ENCODE measurements around the gene HYAL2.
"Not testable (repeated sequence)": the region's sequence is repeated elsewhere in the genome, so short reads cannot be mapped to it uniquely, and the experiment has no call there.

The HYAL2 gene

DNA sequence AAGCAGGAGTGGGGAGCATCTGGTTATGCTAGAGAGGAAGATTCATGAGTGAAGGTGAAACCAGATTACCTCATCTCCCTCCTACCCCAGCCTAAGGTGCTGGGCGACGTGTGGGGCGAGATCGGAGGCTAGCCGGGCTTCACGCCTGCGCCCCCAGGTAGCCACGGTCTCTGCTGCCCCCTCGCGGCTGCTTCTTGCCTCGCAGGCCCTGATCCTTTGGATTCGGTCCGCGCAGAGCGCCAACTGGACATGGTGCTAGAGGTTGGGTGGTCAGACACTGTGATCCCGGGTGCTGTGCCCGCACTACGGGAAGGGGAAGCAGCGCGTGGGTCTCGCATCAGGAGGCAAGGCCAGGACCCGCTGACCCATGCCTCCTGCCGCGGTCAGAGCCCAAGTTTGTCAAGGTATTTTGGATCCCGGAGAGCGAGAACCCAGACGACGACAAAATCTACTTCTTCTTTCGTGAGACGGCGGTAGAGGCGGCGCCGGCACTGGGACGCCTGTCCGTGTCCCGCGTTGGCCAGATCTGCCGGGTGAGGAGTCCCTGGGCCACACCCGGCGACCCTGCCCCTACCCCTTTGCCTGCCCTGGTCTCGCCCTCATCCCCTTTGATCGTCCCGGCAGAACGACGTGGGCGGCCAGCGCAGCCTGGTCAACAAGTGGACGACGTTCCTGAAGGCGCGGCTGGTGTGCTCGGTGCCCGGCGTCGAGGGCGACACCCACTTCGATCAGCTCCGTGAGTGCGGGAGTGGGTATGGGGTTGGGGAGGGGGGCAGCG is 49.4 kb downstream of the HYAL2 start:
- peak; percentile 98 for TF ChIP-seq CTCF (IDR thresholded peaks at IDR 0.05; ENCODE audit: extremely low read depth, insufficient read depth, missing control alignments)
- in situ Hi-C loops (cut with MboI; ENCODE audit: low pct_unique_long_range_greater_than_20kb, low sequenced_read_pairs, unreplicated experiment) = loop anchor here (10.0 kb wide), 1 partner anchor 48 kb away; no protein-coding TSS in a partner anchor
- peak; percentile 99 for DNase-seq (ENCODE audit: low spot score)

GRCh38 chr3:50272538-50272910 is 50.0 kb downstream of the HYAL2 start:
- in situ Hi-C loops (cut with MboI; ENCODE audit: low pct_unique_long_range_greater_than_20kb, low sequenced_read_pairs, unreplicated experiment) = loop anchor here (10.0 kb wide), 1 partner anchor 48 kb away; no protein-coding TSS in a partner anchor
- DNase-seq (ENCODE audit: low spot score) = not testable (repeated sequence)

- no peak for TF ChIP-seq CTCF (IDR thresholded peaks at IDR 0.05; ENCODE audit: extremely low read depth, insufficient read depth, missing control alignments)
- in situ Hi-C loops (cut with MboI; ENCODE audit: low pct_unique_long_range_greater_than_20kb, low sequenced_read_pairs, unreplicated experiment) = loop anchor here (10.0 kb wide), 1 partner anchor 47 kb away; no protein-coding TSS in a partner anchor
- no peak for DNase-seq (ENCODE audit: low spot score)
Measured at GRCh38 chr3:50271314-50271936, 51.1 kb downstream of the HYAL2 start.

GRCh38 chr3:50270422-50271224 is 51.9 kb downstream of the HYAL2 start:
- no peak for TF ChIP-seq CTCF (IDR thresholded peaks at IDR 0.05; ENCODE audit: extremely low read depth, insufficient read depth, missing control alignments)
- no peak for DNase-seq (ENCODE audit: low spot score)
- in situ Hi-C loops (cut with MboI; ENCODE audit: low pct_unique_long_range_greater_than_20kb, low sequenced_read_pairs, unreplicated experiment) = loop anchor here (10.0 kb wide), 1 partner anchor 46 kb away; no protein-coding TSS in a partner anchor

DNA sequence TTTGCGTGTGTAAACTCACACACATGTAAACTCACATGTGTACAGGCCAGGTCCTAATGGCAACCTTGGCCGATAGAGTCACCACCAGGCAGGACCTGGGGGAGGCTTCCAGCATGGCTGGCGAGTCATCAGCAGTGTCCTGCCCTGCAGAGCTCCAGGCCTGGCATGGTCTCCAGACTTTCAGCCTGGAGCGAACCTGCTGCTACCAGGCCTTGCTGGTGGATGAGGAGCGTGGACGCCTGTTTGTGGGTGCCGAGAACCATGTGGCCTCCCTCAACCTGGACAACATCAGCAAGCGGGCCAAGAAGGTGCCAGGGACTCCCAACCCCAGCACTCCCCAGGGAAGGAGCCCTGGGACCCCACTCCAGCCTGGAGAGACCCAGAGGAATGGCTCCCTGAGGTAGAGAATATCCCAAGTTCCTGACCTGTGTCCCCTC is 52.5 kb downstream of the HYAL2 start:
- TF ChIP-seq CTCF (IDR thresholded peaks at IDR 0.05; ENCODE audit: extremely low read depth, insufficient read depth, missing control alignments) = no peak
- in situ Hi-C loops (cut with MboI; ENCODE audit: low pct_unique_long_range_greater_than_20kb, low sequenced_read_pairs, unreplicated experiment) = loop anchor here (10.0 kb wide), 1 partner anchor 45 kb away; no protein-coding TSS in a partner anchor
- DNase-seq (ENCODE audit: low spot score) = no peak

DNA sequence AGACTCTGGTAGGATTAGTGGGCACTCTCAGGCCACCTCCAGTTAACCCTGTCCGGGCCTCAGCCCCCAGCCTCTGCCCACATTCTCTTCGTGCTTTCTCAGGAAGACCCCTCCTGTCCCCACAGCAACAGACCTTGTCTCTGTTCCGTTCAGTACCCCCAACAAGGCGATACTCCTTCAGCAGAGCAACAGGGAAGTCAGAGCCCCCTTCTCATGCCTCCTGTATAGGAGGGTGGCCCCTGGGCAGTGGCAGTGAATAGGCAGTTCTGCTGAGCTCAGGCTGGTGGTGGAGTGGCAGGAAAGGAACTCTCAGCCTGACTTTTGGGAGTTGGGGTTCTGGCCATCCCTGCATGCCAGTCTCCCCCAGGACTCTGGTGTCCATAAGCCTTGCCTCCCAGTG is 53.1 kb downstream of the HYAL2 start:
- in situ Hi-C loops (cut with MboI; ENCODE audit: low pct_unique_long_range_greater_than_20kb, low sequenced_read_pairs, unreplicated experiment) = no loop called here
- DNase-seq (ENCODE audit: low spot score) = no peak
- TF ChIP-seq CTCF (IDR thresholded peaks at IDR 0.05; ENCODE audit: extremely low read depth, insufficient read depth, missing control alignments) = no peak

All from GM13977 (cell line).